GM19395 (cell line): ENCODE results near the gene MEF2A.

ENCODE experiments used
- ATAC-seq: cut with Tn5 transposase; IDR thresholded peaks from one replicate; pipeline ENCODE4 v1.9.1; 2021; ENCODE audit warnings: mild to moderate bottlenecking, moderate library complexity; ENCODE audit not compliant: unreplicated experiment

The MEF2A gene

DNA sequence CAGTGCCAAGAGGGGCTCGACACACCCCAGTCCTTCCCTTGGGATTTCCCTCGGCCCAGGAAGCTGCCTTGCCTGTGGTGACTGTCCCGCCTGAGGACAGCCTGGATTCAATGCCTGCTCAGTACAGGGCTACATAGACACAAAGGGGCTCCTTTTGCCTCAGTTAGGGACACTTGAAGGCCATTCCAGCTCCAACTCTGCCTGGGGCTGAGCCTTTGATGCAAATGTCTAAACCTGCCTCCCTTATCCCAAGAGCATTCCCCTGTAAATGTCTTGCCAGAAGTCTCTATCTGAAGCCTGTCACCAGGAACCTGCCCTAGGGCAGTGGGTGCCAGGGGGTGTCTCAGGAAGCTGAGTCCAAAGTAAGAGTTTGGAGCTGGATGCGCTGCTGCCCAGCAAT is 186.8 kb downstream of the MEF2A start:
- ATAC-seq: no peak

DNA sequence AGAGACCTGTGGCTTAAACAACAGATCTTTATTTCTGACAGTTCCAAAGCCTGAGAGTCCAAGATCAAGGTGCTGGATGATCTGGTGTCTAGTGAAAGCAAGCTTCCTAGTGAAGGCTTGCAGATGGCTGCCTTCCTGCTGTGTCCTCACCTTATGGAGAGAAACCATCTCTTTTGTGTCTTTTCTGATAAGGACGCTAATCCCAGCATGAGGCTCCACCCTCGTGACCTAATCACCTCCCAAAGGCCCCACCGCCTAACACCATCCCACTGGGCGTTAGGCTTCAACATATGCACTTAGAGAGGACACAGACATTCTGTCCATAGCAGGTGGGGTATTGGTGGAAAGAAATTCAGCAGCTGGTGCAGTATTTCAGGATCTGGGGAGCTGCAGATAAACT is 187.3 kb downstream of the MEF2A start:
- ATAC-seq: no peak

DNA sequence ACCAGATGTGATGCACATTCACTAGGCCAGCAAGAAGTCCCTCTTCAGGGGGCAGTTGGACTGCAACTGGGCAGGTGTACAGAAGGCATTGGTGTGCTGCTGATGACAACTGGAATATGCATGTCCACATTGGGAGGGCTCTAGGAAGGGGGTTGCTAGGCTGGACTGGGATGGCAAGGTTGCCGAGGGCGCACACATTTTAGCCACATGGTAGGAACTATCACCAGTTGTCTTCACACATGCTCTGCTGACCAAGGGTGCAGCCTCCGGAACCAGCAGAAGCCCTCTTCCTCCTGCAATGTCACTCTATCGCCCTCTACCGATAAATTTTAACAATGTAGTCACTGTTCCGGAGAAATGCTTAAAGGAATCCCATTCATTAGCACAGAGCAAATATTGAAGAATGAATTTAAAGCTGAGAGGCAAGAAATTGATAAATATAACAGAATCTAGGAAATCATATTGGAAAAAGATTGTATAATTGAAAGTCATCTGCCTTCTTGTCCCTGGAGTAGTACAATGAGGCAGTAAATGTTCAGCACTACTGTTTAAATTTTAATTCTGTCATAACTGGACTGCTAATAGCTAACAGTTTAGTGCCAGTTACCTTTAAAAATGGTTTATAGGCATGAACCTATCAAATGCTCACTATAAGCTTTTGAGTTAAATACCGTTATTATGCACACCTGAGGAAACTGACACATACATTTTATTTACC is 190.1 kb downstream of the MEF2A start:
- ATAC-seq: peak; percentile 95

DNA sequence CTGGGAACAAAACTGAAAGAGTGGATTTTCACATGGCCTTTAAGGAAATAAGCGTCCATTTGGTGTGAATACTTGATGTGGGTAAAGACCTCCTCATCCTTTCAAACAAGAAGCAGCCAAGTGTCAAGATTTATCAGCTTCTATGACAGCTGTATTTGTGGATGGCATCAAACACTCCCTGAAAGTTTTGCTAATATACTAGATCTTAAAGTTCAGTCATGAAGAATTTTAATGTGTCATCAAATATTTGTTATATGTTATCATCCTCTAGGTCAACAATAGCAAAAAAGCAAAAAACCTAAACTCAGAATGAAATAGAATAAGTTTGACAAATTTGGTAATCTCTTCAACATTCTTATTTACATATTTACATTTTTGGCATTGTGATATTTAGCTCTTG is 196.5 kb downstream of the MEF2A start:
- ATAC-seq: no peak

- ATAC-seq: no peak
These were observed 198.0 kb downstream of the MEF2A start for GRCh38 chr15:99763827-99764226.

GRCh38 chr15:99764522-99764921 is 198.7 kb downstream of the MEF2A start:
- ATAC-seq: no peak
